Activated CD8-positive, alpha-beta memory T cell treated with anti-CD3 and anti-CD28 coated beads for 4 hours (primary cell): ENCODE measurements around the gene PPM1H.
"Not testable (repeated sequence)": the region's sequence is repeated elsewhere in the genome, so short reads cannot be mapped to it uniquely, and the experiment has no call there.

Experiments
- DNase-seq, 2 donors: peaks; one replicate each; pipeline ENCODE4 v3.0.0-alpha.2; 2020; ENCODE audit warnings: low read depth in 2 of 2

PPM1H gene

DNA sequence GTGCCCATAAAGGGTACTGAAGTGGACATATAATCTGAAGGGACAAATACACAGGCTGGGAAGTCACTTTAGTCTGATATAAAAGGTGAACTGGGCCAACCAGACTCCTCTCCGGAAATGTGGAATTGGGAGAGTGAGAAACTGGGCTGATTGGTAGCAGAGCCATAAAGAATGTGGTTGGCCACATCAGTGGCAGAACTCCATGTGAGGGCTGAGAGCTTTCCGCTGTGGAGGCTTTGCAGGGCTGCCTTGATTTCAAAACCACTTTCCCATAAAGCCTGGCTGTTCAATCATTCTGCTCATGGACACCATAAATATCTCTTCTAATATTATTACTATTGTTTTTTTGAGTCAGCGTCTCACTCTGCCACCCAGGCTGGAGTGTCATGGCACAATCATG, 248.0 kb downstream of the PPM1H start:
- no peak for DNase-seq

DNA sequence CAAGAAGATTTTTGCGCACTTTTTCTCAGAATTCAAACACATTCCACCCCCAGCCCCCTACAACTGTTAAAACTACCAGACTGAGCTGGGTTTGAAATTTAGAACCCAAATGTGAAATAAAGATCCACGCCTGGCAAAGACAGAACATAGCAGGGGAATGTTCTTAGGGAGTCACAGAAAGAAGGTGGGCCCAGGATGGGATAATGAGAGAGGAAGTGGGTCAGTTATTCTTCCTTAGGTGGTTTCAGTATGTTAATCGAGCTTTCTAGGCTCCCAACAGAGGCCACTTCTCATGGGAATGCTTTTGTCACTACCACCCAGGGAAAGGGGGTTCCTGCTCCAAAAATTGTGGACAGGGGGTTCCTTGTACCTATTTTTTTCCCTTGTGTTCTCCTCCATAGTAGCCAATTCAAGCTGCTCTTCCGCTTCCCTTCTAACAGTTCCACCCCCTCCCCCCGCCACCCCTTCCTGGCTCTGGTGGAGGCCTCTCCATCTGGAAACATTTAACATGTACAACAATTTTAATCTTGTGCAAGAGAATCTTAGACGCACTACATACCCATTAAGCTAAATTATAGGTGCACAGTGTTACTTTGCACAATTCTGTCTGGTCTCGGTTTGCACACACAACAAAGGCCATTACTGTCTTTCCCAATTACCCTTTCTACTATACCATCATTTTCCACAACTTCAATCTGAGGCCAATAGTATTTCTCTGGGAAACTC, 250.2 kb downstream of the PPM1H start:
- no peak for DNase-seq

DNA sequence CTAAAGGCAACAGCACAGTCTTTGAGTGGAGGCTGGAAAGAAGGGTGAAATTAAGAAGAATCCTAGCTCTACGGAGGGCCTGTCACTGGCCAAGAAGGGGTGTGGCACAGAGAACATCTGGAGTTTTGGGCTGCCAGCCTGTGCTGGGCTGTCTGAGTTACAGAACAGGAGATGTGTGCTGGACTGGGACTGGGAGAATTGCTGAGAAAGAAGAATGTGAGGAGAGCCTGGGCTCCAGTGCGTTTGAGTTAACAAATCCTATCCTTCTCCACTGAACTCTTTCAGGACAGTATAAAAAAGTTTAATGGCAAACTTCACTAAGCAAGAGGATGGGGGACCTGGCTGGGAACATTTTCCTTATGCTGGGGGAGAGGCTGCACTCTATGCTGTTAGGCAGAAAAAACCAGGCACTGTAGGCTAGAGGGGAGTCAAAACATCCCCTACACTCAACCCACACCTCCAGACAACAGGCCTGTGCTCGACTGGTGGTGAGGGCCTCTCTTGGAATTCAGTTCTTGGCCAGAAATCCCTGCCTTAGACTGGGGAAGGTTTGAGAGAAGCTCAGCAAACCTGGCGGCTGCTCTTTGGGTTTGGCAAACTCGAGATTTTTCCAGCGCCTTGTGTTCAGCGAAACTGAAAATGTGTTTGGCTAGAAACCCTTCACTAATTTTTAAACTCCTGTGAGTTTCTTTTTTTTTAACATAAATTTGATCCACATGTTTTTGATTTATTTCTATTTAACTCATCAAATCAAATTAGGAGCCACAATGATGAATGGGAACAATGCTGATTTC, 251.0 kb downstream of the PPM1H start:
- DNase-seq: no peak

DNA sequence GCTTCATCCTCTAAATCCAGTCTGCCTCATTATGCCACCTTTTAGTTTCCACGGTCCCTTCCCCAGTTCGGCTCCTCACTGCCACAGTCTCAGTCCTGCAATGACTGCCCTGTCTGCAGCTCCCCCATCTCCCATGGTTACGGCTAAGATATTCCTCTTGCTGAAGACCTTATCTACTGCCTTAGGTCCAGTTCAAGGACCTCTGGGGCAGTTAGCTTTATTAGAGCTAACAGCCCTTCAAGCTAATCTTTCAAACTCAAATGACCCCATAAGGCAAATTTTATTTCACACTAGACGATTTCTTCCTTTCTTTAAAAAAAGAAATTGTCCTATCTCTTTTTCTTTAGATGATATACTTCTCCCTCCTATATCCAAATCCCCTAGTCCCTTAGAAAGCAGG, 253.6 kb downstream of the PPM1H start:
- no peak for DNase-seq

DNA sequence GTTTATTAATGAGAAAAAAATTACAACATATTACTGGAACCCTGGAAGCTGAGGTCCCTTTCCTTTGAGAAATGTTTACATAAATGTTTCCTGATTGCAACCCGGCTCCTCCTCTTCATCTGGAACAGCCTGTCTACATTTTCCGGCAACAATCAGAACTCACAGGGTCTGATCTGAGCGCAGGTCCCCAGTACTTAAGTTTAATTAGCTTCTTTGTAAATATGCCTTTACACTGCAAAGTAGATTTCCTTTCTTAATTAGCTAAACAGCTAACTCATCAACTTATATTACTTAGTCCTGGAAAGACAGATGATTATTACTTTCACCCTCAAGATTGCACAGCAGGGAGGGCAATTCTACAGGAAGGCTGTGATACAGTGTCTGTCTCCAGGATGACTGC, 255.3 kb downstream of the PPM1H start:
- no peak for DNase-seq

DNA sequence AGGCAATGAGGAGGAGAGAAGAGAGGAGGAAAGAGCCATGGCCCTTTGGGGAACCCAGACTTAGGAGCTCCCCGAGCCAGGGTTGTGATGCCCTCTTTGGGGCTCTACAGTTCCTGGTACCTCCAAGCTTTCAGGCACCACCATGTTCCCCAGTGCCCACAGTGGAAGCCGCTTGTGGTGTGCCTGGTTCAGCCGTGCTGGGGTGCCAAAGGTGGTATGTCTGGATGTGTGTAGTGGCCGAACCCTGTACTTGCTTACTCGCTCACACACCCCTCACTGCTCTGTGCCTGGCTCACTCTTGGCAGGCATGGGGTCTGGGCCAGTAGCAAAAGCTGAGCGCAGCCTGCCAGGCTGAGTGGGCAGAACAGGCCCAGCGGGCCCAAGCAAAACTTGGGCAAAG, 257.6 kb downstream of the PPM1H start:
- DNase-seq: no peak

DNA sequence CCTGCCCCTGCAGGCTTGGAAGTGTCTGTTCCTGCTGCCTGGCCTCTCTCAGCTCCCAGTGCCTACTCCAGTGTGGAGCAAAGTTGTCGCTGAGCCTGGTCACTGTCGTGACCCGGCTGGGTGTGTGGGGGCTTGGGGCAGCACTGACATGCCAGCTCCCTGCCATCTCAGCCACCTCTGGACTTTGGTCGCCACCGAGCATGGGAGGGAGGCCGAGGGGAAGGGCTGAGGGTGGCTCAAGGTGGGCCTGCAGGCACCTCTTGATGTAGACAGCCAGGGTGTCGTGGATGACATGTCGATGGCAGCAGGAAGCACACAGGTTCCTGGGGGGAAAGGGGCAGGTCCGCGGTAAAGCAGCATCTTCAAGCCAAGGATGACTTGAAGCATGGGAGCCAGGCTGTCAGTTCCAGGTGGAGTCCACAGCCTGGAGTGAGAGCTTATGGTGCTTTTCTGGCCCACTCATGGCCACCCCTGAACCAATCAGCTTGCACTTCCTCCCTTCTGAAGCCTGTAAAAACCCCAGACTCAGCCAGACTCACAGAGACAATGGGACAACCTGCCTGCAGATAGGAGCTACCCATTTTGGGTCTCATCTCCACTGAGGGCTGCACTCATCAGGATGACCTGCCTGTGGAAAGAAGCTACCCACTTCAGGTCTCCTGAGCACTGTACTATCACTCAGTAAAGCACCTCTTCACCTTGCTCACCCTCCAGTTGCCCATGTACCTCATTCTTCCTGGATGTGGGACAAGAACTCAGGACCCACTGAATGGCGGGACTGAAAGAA, 258.2 kb downstream of the PPM1H start:
- DNase-seq: no peak

DNA sequence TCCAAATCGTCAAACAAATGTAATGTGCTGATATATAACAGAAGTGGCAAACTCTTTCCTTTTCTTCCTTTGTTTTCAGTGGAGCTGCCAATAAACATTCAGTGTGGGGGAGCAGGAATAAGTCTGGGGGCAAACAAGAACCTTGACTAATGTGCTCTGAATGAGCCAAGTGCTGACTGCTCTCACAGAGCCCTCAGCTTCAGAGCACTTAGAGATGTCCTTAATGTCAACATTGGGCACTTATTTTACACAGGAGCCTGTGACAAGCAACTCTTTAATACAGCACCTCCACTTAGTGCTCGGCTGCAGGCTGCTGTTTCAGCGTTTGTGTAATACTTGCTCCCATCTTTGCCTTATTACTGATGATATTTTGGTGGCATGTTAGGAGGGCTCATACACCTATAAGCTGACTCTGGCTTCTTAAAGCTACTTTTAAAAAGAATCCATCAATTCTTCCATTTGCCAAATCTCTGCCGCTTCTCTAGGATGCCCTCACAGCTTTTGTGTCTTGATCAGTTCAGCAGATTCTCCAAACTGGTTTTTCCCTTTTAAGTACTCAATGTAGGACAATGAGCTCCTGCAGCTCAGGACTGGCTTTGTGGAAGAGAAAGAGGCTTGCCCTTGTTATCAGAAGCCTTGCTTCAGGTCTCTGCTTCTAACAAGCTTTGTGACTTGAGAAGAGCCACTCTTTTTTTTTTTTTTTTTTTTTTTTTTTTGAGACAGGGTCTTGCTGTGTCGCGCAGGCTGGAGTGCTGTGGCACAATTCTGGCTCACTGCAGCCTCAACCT, 261.7 kb downstream of the PPM1H start:
- DNase-seq: no peak

DNA sequence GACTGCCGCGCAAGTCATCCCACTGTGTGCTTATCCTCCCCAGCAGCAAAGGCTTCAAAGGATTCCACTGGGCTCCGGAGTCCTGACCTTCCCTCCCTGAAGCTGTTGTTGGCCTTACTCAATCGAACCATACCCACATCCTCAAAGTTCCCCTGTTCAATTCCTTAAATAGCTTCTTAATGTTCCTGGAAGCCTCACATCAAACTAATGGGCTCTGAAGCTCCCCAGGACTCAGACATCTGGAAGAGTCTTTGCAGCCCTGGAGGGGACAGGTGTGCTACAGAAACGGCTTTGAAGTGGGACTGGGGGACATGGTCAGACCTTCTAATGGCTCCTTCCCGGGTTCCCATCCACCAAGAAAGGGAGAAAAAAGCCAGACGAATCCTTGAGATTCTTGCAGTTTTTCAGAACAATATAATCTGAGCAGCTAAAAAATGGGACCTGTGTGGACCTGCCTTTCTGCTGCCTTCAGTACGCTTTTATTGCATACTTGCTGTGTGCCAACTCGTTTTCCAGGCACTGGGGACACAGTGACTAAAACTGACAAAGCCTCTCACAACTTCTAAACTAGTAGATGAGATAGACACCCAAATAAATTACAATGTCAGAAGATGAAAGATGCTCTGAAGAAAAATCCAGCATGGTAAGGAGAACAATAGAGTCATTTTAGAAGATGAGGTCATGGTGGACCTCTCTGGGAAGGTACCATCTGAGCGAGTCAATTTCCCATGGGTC, 263.8 kb downstream of the PPM1H start:
- no peak for DNase-seq

DNA sequence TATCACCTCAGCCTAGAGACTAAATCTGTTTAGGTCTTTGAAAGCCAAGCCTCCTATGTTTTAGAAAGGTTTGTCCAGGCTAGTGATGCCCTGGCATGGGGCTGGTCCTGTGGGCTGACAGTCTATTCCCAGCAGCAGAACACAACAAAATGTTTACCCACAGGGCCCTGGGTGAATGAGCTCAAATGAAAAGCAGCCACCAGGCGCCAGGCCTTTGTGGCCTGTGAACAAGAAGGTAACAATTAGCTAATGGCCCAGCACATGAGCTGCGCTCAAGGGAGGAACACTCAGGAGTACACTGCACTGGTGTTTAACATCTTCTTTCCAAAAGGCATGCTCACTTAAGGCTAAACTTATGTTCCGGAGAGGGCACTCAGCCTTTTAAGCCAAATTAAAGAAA, 266.2 kb downstream of the PPM1H start:
- DNase-seq: no peak

DNA sequence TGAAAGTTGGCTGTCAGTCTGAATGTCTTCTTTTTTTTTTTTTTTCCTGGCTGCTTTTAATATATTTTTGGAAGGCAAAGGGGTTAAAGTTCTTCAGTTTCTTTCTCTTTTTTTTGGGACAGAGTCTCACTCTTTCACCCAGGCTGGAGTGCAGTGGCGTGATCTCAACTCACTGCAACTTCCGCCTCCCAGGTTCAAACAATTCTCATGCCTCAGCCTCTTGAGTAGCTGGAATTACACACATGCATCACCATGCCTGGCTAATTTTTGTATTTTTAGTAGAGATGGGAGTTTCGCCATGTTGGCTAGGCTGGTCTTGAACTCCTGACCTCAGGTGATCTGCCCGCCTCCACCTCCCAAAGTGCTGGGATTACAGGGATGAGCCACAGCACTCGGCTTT, 270.0 kb downstream of the PPM1H start:
- DNase-seq: not testable (repeated sequence)

DNA sequence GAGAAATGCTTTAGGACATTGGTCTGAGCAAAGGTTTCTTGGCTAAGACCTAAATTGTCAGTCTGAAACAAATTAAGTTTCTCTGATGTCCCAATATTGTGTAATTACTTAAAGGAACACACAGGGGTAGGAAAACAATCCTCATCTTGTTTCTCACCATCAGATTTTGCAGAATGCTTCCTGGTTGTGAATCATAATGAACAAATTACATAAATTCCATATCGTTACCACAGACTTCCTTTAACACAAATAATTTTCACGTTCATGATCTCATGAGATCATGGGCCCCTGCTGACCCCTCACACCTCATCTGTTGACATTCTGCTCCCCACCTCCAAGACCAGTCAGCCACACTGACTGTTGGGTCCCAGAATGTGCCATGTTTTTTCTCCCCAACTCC, 274.2 kb downstream of the PPM1H start:
- no peak for DNase-seq

DNA sequence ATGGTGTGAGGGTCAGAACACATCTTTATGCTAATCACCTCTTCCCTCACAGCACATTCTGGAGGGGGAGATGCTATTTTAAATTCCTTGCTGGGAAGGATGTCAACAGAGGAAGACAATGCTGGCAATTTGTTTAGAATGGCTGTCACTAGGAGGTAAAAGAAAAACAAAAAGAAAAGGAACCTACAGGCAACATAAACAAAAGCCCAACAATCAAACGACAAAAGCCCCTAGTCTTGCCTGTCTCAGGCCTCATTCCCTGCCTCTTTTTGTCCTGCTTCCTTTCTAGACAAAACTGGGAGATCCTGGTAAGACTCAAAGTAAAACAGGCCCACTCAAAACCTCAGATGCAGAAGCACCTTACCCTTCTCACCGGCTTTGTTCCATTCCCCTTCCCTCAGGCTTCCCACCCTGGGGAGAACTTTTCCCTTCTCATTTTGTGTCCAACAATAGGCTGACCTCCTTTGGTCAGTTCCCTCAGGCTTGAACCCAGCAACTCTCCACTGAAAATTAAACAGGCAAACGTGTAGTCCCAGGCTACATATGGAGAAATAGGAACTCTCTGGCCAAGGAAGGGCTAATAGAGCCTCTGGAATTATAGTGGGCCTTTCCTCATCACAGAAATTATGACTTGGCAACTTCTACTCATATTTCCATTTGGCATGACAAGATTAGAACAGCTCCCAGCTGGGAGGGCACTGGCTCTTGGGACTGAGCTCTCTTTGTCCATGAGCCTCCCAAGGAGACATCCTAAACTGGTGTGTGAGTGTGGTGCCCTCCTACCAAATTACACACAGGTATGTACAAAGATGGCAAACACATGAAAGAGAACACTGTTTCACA, 275.3 kb downstream of the PPM1H start:
- no peak for DNase-seq

DNA sequence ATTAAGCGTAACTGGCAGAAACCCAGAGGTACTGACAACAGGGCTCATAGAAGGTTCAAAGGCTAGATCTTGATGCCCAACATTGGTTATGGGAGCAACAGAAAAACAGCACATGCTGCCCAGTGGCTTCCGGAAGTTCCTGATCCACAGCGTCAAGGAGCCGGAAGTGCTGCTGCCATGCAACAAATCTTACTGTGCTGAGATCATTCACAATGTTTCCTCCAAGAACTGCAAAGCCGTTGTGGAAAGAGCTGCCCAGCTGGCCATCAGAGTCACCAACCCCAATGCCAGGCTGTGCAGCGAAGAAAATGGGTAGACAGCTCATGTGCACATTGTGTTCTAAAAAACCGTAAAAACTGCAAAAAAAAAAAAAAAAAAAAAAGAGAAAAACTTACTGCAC, 276.0 kb downstream of the PPM1H start:
- DNase-seq: no peak

DNA sequence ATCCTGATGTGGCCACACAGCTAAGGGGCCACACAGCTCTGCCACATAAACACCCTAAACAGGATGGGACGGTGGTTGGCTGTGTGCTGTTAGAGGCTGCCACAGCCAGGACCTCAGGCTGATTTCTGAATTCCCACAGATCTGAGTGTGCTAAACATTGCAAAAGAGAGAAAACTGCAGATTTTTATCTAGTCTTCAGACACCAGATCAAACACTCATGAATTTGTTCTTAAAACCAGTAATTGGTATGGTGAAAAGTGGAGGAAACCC, 277.7 kb downstream of the PPM1H start:
- DNase-seq: no peak

DNA sequence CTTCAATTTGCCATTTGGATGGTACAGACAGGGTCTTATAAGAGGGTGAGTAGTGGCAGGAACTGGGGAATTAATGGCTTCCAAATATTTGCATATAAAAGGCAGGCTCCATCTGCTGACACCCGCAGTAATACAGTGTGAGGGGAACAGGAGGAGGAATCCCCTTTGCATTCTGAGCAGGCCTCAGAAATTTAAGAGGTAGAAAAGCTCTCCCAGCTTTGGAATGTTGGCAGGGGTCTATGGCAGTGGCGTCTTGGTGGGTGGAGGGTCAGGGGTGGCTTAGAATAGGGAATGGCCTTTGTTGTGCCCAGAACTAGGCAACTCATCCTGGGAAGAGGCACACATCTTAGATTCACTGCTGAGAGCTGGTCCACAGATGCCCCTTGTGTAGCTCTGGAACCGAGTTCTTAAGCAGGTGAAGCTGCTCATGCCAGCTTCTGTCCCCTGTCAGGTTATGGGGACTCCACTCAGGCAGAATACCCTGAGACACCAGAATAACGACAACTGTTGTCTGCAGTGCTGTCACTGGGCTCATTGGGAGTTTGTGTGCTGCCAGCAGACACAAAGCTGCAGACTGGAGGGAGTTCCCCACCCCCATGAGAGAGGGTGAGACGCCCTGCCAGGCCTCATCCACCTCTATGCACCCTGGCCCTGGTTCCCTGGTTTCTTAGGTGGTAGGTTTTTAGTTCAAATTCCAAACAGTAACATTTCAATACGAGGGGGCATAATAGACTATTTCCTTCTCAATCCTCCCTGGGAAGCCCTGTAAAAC, 278.2 kb downstream of the PPM1H start:
- DNase-seq: no peak

DNA sequence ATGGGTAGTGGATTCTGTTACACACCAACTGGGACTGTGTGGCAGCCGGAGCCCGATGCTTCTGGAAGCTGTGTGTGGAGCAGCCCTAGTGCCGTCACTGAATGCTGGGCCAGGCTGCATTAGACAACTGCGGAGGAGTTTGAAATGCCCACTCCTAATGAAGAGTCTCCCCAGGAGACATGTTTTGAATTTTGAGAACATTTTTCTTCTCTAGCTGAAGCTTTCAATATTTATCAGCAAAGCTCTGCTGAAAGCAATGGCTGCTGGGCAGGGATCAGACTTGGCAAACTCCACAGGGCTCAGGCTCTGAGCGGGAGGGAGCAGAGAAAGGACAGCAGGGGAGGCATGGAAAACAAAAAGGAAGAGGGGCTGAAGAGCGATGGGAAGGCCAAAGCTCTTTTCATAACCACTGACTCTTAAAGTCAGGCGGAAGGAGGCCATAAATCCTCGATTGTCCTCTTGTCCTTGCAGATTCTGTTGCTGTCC, 279.2 kb downstream of the PPM1H start:
- no peak for DNase-seq

DNA sequence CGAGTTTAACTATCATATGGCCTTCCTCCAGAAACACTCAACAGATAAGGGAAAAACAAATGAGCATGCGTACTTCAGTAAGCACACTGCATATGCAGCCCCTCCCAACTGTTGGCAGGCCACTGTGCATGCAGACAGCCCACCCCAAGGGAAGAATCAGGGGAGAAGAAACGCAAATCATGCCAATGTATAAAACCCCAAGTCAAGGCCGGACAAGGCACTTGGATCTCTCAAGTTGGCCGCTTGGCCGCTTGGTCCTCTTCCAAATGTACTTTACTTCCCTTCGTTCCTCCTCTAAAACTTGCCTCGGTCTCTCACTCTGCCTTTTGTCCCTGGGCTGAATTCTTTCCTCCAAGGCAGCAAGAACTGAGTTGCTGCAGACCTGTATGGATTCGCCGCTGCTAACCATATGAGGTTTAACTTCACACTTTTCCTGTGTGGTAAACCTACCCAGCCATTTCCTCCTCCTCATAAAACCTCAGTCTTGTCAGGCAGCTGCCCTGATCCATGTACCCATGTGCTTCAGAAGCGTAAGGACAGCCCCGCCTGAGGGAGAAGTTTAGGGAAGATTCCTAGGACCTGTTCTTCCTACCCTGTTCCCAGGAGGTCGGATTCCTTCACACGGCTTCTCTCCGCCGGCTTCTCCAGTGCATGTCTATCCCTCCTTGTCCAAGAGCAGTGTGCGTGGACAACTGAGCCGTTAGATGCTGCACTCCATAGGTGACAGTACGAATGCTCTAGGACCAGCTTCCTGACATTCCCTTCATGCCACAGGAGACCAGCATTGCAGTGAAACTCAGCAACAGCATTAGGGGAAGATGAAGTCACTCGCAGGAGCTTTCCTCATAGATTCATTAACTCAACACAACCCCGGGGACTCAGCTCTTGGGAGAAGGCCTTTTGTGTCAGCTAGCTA, 280.4 kb downstream of the PPM1H start:
- DNase-seq: no peak
